Neural crest cell (in vitro differentiated cells): ENCODE results near the gene BNIP3. TPM values are rescaled to one million over a fixed set of nuclear protein-coding genes. Genes with fewer than 3 reads are reported as not detected.
"Not testable (repeated sequence)": the region's sequence is repeated elsewhere in the genome, so short reads cannot be mapped to it uniquely, and the experiment has no call there.

Experiments
- DNase-seq: peaks from one replicate; pipeline ENCODE4 v3.0.0; 2021; ENCODE audit warnings: low read depth, mixed read lengths, low spot score
- H3K27ac Mint-ChIP-seq: one replicate; pipeline ENCODE4 v1.8.0; 2021; ENCODE audit warnings: mild to moderate bottlenecking, mixed read lengths; ENCODE audit not compliant: unreplicated experiment
- H3K27me3 Mint-ChIP-seq: 2 replicates; pipeline ENCODE4 v1.8.0; 2021; ENCODE audit warnings: low read depth, mild to moderate bottlenecking, mixed read lengths
- H3K36me3 Mint-ChIP-seq: 2 replicates; pipeline ENCODE4 v1.8.0; 2021; ENCODE audit warnings: low read depth, mild to moderate bottlenecking, mixed read lengths
- H3K4me1 Mint-ChIP-seq: 2 replicates; pipeline ENCODE4 v1.8.0; 2021; ENCODE audit warnings: mixed read lengths
- H3K4me3 Mint-ChIP-seq: one replicate; pipeline ENCODE4 v1.8.0; 2021; ENCODE audit warnings: mild to moderate bottlenecking, mixed read lengths
- H3K9me3 Mint-ChIP-seq: 2 replicates; pipeline ENCODE4 v1.8.0; 2021; ENCODE audit warnings: mixed read lengths
- CTCF ChIP-seq: fragments of 200-600 bp; sonication (generic); conservative IDR thresholded peaks from 2 replicates; pipeline ENCODE4 v1.5.0; 2021; ENCODE audit warnings: antibody characterized with exemption, mild to moderate bottlenecking
- total RNA-seq: library from RNA; stranded (reverse); gene quantifications from 2 replicates; pipeline ENCODE4 v1.2.1, GENCODE V29; 2021

Gene BNIP3
- total RNA-seq, 1 donor from 2014 or later, result 26.1 TPM

DNA sequence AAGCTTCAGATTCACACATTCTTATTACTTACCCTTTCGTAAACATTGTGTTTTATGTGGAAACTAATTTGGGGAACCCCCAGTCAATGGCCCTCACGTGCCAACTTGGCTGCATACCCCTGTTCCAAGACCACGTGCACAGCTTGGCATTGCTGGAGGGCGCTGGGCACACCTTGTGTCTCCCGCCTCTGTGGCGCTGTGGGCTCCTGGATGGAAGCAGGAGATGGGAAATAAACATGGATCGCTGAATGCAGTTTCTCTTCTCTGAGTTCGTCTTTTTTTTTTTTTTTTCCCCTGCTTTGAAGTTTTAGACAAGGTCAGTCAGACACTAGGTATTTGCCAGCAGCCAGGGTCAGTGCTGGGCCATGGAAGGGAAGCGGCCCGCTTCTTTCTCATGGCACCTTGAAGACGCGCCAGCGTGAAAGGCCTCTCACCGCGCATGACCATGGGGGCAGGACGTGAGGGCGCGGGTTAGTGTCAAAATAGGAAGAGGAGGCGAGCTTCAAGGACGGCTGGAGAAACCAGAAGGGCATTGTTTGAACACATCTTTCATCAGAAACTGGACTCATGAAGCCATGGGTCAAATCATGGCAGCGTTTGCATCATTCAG lies 27.3 kb downstream of the BNIP3 start:
- Mint-ChIP-seq H3K27ac (peak overlapping the region; percentile 72), H3K36me3 (peaks cover 39% of the 10 kb centered on the region), H3K4me1 (no peaks in the 10 kb centered on the region), H3K27me3 (no peaks in the 10 kb centered on the region), H3K4me3 (no peak overlapping the region), H3K9me3 (no peaks in the 10 kb centered on the region)
- DNase-seq, result no peak
- TF ChIP-seq CTCF, result no peak

- DNase-seq, H3K27ac Mint-ChIP-seq, H3K4me1 Mint-ChIP-seq, H3K4me3 Mint-ChIP-seq, H3K9me3 Mint-ChIP-seq, H3K27me3 Mint-ChIP-seq: not testable (repeated sequence)
- peaks cover 33% of the 10 kb centered on the region for H3K36me3 Mint-ChIP-seq
Measured at GRCh38 chr10:131949908-131950307, 31.8 kb downstream of the BNIP3 start.

DNA sequence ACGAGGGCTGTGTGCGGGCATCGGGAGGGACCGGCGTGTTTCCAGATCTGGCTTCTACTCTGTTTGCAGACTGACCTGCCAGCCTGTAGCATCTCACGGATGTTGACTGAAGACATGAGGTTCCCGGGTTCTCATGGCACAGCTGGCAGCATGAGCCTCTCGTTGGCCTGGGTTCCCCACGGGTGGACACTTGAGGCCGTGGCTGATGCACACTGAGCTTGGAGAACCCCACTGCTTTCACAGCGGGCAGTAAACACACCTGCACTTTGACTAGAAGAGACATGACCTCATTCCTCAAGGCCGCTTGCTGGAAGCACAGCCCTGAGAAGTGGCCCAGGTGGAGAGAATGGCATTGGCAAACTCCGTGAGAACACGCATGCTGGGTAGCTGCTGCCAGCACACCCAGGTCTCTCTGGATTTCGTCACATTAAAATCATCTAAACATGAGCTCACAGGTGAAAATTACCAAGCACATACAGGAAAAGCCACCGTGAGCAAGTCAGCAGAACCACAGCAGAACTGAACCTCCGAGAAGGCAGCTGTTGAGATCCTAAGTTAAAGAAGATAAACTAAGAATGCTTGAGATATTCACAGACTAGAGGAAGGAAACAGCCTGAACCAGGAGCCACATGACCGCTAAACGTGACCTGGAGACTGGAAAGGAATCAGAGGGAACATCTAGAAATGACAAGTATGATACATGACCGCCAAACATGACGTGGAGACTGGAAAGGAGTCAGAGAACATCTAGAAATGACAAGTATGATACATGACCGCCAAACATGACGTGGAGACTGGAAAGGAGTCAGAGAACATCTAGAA lies 32.5 kb downstream of the BNIP3 start:
- peak overlapping the region; percentile 31 for H3K27ac Mint-ChIP-seq

DNA sequence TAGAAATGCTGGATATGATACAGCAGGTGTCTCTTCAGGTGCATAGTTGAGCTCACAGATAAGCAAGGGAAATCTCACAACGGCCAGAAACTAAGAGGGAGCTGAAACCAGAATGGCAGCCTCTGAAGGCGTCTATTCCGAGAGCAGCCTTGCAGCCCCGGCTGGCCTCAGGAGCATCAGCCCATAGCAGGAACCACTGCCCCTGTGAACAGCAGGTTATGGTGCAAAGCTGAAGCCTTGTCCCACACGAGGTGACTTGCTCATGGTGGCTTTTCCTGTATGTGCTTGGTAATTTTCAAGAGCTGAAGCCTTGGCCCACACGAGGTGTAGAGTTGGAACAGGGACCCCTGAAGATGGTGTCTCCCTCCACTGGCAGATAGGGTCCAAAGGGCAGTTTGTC lies 33.2 kb downstream of the BNIP3 start:
- no peaks in the 10 kb centered on the region for H3K27me3 Mint-ChIP-seq
- TF ChIP-seq CTCF, result no peak
- no peak overlapping the region for H3K4me3 Mint-ChIP-seq
- no peaks in the 10 kb centered on the region for H3K9me3 Mint-ChIP-seq
- no peak for DNase-seq
- no peak overlapping the region for H3K27ac Mint-ChIP-seq
- no peaks in the 10 kb centered on the region for H3K4me1 Mint-ChIP-seq
- H3K36me3 Mint-ChIP-seq, result peaks cover 35% of the 10 kb centered on the region

More for the DNA sequence above, 32.5 kb downstream of the BNIP3 start:
- Mint-ChIP-seq H3K4me3 (no peak overlapping the region), H3K27me3 (no peaks in the 10 kb centered on the region), H3K36me3 (peaks cover 36% of the 10 kb centered on the region), H3K9me3 (no peaks in the 10 kb centered on the region), H3K4me1 (no peaks in the 10 kb centered on the region)
- DNase-seq, result no peak
- TF ChIP-seq CTCF, result no peak

- Mint-ChIP-seq H3K9me3 (no peaks in the 10 kb centered on the region), H3K27me3 (no peaks in the 10 kb centered on the region), H3K36me3 (peaks cover 36% of the 10 kb centered on the region), H3K4me1 (no peaks in the 10 kb centered on the region), H3K27ac (no peak overlapping the region), H3K4me3 (no peak overlapping the region)
- DNase-seq, result no peak
- no peak for TF ChIP-seq CTCF
Measured at GRCh38 chr10:131947631-131948347, 33.9 kb downstream of the BNIP3 start.
